Astrocyte (in vitro differentiated cells and primary cell): Measurements from ENCODE around the gene GFRA1.

Experiments
- EZH2 ChIP-seq: IDR thresholded peaks from 2 replicates; pipeline ENCODE4 v1.6.1; 2012; ENCODE audit warnings: mild to moderate bottlenecking, low read length, inconsistent platforms; ENCODE audit not compliant: insufficient read depth
- TF ChIP-seq, protein P1 (sequence below): IDR thresholded peaks from 2 replicates; pipeline ENCODE4 v1.5.1; 2011; ENCODE audit warnings: low read depth, mild to moderate bottlenecking, inconsistent platforms, low read length, moderate library complexity; ENCODE audit not compliant: insufficient read depth

- TF ChIP-seq, protein P1, sequence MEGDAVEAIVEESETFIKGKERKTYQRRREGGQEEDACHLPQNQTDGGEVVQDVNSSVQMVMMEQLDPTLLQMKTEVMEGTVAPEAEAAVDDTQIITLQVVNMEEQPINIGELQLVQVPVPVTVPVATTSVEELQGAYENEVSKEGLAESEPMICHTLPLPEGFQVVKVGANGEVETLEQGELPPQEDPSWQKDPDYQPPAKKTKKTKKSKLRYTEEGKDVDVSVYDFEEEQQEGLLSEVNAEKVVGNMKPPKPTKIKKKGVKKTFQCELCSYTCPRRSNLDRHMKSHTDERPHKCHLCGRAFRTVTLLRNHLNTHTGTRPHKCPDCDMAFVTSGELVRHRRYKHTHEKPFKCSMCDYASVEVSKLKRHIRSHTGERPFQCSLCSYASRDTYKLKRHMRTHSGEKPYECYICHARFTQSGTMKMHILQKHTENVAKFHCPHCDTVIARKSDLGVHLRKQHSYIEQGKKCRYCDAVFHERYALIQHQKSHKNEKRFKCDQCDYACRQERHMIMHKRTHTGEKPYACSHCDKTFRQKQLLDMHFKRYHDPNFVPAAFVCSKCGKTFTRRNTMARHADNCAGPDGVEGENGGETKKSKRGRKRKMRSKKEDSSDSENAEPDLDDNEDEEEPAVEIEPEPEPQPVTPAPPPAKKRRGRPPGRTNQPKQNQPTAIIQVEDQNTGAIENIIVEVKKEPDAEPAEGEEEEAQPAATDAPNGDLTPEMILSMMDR: no peak
- TF ChIP-seq EZH2: no peak
Measured at GRCh38 chr10:116056445-116057293, 216.3 kb downstream of the GFRA1 start.
